Activated CD4-positive, alpha-beta T cell treated with anti-CD3 and anti-CD28 coated beads for 4 hours (primary cell): ENCODE results near the gene PRELID3B.
A peak's percentile ranks its signal among the peaks of the same experiment; 100 is the strongest.

Experiments
- DNase-seq, 2 donors: peaks; one replicate each; pipeline ENCODE4 v3.0.0-alpha.2; 2020

The PRELID3B gene

GRCh38 chr20:59007665-59008511 lies 34.7 kb downstream of the PRELID3B start:
- DNase-seq, result no peak

GRCh38 chr20:59006864-59007664 lies 35.5 kb downstream of the PRELID3B start, which contains the start of gene CTSZ:
Gene CTSZ, minus strand, starts transcription at chr20:59007254. Its CDS starts 126 bp downstream, at chr20:59007128.
- peak; percentile 26 to 46 for DNase-seq

DNA sequence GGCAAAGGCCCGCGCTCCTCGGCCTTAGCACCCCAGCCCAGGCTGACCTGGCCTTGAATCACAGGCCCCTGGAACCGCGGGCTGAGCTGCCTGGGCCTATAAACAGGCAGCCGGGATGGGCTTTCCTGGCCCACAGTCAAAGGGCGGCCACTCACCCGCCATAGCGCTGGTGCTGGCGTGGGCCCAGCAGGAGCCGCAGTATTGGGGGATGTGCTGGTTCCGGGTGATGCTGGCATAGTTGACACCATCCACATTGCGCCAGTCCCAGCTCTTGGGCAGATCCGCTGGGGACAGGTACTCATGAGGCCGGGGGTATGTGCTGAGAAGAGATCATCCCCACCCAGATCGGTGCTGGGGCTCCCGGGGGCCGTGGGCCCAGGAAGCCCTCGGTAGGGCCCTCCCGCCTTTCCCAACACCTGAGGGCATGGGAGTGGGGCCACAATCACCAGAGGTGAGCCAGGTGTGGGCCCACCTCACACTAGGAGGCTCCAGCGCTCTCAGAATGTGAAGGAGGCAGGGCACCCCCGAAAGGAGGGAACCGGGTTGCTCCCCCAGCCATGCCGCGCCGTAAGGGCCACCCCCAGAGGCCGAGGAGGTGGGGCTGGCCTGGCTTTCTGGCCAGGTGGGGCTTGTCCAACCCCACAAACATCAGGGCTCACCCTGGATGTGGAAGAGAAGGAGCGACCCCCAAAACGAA lies 36.3 kb downstream of the PRELID3B start:
- DNase-seq, result no peak

DNA sequence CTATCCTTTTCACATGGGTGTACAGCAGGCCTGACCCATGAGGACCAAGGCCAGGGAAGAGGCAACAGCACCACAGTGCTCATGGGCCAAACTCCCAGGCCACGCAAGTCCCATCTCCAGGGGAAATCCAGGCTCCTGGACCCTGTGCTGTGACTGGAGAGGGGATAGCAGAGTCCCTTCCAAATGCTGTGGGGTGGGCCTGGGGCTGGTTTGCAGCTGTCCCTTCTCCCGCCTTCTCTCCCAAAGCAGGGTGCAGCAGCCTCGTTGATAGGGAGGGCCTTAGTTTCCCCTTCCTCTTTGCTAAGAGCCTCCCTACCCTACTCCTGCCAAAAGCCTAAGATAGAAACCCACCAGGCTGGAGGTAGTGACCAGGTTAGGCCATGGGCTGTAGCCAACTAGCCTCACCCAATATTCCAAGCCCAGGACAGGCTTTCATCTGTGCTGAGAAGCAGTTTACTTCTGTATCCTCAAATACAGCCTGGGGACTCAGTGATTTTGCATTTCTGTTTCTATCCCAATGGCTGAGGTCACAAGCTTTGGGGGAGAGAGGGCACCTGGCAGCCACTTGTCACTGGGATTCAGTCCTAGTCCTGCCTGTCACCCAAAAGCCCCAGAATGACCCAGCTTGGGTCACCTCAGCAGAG lies 36.9 kb downstream of the PRELID3B start:
- DNase-seq, result no peak

DNA sequence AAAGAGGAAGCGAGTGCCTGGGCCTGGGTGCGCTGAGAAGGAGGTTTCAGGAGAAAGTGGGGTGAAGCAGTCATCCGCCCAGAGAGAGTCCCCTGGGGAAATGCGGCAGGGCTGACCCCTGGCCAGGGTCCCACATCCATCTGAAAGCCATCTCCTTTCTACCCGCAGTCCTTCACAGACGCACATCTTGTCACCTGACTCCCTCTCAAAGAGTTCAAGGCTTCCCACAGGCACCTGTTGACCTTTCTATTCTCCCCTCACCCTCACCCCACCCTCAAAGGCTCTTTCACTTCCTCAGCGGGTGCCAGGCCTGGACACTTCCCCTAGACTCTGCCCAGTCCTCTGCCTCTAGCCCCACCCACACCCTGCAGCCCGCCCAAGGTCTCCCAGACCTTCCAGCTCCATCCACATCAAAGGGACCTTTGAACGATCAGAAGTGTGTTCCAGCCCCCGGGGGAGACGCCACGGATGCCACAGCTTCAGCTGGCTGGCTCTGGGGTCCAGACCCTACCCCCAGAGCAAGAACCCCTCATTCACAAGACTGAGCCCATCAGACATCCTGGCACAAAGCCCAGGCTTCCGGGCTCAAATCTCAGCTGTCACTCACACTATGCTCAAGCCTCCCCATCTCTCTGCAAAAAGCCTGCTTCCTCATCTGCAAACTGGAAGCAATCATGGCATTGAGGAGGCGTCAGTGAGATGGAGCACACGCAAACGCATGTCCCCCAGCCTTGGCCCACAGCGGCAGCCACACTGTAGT lies 37.6 kb downstream of the PRELID3B start:
- DNase-seq, result peak; percentile 22 to 23

GRCh38 chr20:59004493-59004762 lies 38.2 kb downstream of the PRELID3B start:
- DNase-seq, result peak; percentile 56 to 58

- no peak for DNase-seq
Measured at GRCh38 chr20:59003836-59004492, 38.6 kb downstream of the PRELID3B start.

- DNase-seq, result no peak
Measured at GRCh38 chr20:59002874-59003399, 39.6 kb downstream of the PRELID3B start.

DNA sequence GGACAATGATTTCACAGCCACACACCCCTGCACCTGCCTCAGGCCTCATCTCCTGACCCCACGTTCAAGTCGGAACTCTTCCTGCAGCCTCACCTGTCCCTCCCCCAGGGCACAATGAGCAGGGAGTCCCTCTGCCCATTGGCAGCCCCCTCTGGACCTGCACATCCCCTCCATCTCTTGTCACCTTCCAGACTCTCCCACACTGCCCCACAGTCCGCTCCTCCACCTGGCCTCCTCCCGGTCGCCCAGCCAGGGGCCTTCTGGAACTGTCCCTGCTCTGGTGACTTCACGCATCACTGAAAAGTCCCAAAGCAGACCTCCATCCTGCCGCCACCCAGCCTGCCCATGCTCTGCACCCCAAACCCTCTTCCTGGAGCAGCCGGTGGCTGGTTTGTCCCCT lies 40.2 kb downstream of the PRELID3B start:
- no peak for DNase-seq

GRCh38 chr20:59001449-59002171 lies 41.0 kb downstream of the PRELID3B start:
- no peak for DNase-seq

DNA sequence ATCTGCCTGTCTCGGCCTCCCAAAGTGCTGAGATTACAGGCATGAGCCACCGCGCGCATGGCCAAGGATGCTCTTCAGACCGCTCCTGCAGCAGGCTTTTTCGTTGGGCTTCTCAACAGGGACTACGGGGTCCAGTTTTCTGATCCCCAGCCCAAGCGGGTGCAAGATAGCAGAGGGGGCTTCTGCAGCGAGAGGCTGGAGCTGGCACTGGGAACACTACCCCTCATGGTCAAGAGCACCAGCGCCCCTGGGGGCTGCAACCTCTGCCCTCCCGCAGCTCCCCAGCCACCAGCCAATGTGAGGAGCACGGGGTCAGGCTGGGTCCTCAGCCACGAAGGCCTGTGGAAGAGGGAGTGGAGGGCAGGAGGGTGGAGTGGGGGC lies 41.5 kb downstream of the PRELID3B start:
- no peak for DNase-seq

DNA sequence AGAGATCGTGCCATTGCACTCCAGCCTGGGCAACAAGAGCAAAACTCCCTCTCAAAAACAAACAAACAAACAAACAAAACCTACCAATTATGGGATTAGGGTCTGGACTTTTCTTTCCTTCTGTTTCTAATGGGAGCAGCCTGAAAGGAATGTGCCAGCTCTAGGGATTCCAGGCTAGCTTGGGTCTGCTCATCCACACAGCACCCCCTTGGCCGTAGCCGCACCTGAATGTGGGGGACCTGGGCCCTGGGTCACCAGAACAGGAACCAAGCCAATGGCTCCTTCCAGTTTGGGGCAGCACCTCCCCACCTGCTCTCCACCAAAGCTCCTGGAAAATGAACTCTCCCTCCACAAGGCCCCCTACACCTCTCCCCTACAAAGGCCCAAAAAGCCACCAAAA lies 42.3 kb downstream of the PRELID3B start:
- no peak for DNase-seq

DNA sequence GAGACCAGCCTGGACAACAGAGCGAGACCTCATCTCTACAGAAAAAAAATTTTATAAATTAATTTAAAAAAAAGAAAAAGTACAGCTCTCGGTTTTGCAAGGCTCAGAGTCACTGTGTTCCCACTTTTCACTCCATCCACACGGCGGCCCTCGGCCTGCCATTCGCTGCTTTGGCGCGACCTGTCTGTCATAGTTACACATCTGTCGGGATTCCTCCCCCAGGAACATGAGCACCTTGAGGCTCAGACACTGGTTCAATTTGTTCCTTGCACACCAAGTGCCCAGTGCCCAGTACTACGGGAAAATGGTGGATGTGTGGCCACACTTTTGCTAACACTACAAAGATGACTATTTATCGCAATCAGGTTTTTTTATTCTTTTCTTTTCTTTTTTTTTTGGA lies 43.9 kb downstream of the PRELID3B start:
- no peak for DNase-seq

DNA sequence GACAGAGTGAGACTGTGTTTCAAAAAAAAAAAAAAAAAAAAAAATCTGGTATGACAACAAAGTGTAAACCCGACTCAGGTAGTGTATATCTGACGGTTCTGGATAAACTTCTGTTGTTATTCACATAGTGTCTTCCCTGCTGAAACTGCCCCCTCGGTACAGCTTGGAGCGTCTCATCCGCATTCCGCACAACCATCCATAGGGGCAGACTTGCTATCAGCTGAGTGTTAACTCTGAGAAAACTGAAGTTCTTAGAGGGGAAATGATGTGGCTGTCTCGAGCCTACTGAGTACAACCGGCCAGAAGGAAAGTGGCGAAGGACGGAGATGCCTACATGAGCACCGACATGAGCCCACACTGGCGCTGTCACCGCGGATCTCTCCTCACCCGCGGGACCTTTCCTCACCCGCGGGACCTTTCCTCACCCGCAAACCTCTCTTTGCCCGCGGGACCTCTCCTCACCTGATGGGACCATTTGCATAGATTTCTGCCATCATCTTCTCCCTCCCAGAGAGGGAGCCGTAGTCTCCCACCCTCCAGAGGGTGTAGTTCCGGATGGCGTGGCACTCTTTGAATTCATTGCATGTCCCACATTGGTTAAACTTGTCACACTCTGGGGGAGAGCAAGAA lies 45.3 kb downstream of the PRELID3B start:
- DNase-seq, result no peak

DNA sequence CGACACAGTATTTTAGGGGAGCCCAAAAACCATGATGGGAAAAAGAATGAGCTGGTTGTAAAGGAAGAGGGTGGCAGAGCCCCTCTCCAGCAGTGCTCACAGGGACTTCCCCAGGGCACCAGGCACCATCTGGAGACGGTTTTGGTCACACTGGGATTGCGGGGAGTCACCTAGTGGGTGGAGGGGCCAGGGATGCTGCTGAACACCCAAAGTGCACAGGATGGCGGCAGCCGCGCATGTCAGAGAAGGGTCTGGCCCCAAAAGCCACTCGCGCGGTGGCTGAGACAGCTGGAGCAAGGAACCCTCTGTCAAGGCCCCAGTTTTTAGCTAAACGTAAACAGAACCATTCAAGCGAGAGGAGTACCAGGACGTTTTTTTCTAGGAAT lies 46.4 kb downstream of the PRELID3B start:
- DNase-seq, result no peak

- no peak for DNase-seq
Measured at GRCh38 chr20:58995461-58996225, 46.9 kb downstream of the PRELID3B start.

DNA sequence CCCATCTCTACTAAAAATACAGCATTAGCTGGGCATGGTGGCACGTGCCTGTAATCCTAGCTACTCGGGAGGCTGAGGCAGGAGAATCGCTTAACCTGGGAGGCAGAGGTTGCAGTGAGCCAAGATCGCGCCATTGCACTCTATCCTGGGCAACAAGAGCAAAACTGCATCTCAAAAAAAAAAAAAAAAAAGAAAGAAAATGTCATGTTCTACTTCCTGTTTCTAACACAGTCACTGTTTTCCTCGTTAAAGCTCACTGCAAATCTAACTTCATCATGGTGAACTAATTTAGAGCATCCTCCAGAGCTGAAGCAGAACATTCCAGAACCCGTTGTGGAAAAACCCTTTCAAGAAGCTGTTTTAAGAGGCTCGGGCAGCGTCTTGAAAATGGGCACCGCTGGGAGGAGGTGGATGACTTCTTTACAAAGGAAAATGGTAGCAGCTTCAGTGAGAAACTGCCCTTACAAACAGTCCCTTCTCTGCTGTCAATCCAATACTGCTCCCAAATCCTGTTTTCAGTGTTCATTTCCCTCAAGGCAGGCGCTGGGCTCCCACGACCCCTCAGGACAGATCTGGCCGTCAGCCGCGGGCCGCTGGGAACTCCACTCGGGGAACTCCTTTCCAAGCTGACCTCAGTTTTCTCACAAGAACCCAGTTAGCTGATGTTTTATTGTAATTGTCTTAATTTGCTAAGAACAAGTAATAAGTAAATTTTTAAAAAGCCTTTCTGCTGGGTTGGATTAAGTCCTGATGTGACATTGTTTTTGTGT lies 48.0 kb downstream of the PRELID3B start:
- no peak for DNase-seq

DNA sequence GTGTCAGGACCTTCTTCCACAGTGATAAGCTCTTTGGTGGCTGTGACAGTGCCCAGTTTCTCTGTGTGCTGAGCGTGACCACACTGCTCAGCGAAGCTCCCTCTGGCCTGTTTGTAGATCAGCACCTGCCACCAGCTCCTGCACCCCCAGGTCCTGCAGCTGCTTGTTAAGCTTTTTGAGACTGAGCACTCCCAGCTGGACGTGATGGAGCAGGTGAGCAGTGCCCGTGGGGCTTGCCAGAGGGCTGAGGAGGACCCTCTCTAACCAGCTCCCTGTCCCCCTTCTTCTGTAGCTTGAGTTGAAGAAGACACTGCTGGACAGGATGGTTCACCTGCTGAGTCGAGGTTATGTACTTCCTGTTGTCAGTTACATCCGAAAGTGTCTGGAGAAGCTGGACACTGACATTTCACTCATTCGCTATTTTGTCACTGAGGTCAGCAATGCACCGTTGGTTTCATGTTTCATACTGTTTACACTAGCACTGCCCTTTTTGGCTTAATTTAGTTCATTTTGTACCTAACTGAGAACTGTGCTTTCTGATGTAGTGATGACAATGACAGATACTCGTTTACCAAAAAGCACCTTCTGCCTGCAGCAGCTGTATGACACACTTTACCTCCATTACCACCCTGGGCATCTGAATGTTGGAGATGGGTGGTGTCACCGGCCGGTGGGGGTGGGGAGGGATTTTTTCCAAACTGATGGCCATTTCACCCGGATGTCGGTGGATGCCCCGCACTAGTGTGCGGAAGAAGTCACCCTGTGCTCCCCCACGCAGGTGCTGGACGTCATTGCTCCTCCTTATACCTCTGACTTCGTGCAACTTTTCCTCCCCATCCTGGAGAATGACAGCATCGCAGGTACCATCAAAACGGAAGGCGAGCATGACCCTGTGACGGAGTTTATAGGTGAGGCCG lies 49.0 kb downstream of the PRELID3B start:
- DNase-seq, result no peak
